NB4 (cell line): ENCODE measurements around the gene ANKRD34C.

Experiments used
- CTCF ChIP-seq: IDR thresholded peaks from one replicate; pipeline ENCODE4 v1.5.1; 2012; ENCODE audit warnings: low read depth, low read length
- MAX ChIP-seq: IDR thresholded peaks from 2 replicates; pipeline ENCODE4 v1.6.1; 2011; ENCODE audit warnings: low read depth, low read length

GRCh38 chr15:79321876-79322275 lies 39.4 kb downstream of the ANKRD34C start:
- no peak for TF ChIP-seq MAX
- no peak for TF ChIP-seq CTCF
